Measurements from ENCODE around the gene TMEM74B.
A peak's percentile ranks its signal among the peaks of the same experiment; 100 is the strongest.

TMEM74B gene

GRCh38 chr20:1205802-1206201 lies 21.0 kb upstream of the TMEM74B start:
- DNase-seq (ENCODE audit: low spot score), result no peak

- no peak for DNase-seq (ENCODE audit: low spot score)
Observed at GRCh38 chr20:1204576-1204975, 19.8 kb upstream of the TMEM74B start.

DNA sequence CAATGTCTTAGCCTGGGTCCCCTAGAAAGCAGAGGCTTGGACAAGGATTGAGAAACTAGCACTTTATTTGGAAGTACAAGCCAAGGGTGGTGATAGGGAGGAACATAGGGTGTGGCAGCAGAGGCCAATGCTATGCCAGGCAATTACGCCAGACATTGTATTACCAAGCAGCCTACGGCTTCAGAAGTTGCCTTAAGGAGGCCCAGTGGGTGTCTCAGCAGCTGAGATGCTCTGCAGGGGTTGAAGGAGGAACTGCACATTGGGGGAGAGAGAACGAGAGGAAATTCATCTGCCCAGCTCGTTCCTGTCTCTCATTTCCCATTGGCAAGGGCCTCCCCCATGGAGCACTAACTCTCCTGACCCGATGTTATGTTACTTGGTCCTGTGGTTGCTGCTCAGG lies 19.3 kb upstream of the TMEM74B start:
- no peak for DNase-seq (ENCODE audit: low spot score)

GRCh38 chr20:1203630-1204029 lies 18.8 kb upstream of the TMEM74B start:
- DNase-seq (ENCODE audit: low spot score), result no peak

- DNase-seq (ENCODE audit: low spot score), result no peak
Observed at GRCh38 chr20:1202762-1203504, 18.2 kb upstream of the TMEM74B start, which contains the start of gene C20orf202. C20orf202 (plus strand) TSS chr20:1203454; CDS start chr20:1203586, 132 bp downstream.

- no peak for DNase-seq (ENCODE audit: low spot score)
Observed at GRCh38 chr20:1199964-1200363, 15.2 kb upstream of the TMEM74B start.

DNA sequence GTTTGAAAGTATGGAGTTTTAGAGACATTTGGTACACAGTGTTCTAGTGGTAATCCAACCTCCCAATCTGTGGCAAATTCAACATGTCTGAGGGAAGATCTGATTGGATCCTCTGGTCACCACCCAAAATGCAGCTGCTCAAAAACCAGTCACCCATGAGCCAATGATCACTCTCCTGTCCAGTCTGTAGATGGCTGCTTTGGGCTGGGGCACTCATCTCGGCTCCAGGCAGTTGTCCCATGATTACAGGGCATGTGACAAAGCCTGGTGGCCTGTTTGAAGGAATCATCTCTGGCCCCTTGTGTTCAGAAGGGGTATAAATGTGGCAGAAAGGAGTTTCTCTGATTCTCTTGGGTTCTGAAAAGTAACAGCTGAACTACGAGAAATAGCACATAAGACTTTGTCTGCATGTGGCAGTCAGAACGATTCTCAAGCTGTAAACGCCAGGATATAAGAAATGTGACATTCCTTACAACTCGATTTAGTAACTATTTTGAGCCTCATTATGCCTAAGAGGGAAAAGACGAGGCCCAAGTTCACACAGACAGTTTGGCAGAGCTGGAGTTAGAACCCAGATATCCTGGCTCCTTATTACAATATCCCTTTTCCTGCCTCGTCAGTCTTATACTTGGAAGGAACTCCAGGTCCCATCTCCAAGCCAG lies 14.6 kb upstream of the TMEM74B start:
- no peak for DNase-seq (ENCODE audit: low spot score)

GRCh38 chr20:1198751-1199150 lies 14.0 kb upstream of the TMEM74B start:
- no peak for DNase-seq (ENCODE audit: low spot score)

DNA sequence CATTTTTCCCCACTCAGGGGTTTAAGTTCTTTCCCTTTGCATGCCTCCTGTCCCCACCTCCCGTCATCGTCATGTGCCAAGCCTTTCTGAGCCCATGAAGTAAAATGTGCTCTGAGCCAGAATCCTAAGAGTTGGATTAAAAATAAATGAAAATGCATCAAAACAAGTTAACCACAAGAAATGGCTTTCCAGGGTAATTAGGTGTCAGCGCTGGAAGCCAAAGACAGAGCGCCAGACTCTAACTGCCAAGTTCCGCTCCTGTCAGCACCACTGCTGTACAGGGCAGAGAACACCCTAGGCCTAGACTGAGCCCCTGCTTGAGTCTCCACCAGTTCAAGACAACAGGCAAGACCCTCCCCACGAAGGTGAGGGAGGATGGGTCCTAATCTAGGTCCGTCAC lies 13.0 kb upstream of the TMEM74B start:
- DNase-seq (ENCODE audit: low spot score), result no peak

DNA sequence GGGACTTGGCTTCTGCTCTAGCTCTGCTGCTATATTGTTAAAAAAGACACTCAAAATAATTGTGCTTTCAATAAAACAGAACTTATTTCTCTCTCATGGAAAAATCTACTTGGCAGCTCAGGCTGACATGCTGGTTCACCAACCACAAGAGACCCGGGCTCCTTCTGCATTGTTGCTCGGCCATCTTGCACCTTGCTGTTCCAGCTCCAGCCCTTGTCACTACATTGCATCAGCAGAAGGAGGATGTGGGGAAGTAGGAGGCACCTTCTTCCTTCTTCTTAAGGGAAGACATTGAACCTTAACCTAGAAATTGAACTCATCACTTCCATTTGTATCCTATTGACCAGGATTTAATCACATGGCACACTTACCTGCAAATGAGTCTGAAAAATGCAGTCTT lies 11.9 kb upstream of the TMEM74B start:
- no peak for DNase-seq (ENCODE audit: low spot score)

DNA sequence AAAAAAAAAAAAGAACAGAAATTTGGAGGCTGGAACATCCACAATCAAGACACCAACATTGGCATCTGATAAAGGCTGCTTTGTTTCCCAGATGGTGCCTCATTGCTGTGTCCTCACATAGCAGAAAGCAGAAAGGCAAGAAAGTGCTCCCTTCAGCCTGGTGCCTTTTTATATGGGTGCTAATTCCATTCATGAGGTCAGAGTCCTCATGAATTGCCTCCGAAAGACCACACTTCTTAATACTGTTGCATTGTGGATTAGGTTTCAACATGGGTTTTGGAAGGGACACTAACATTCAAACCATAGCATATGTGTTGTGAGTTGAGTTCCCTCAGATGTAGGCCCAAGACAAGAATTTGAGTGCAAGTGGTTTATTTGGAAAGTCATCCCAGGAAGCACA lies 10.4 kb upstream of the TMEM74B start:
- no peak for DNase-seq (ENCODE audit: low spot score)

GRCh38 chr20:1191299-1191698 lies 6.5 kb upstream of the TMEM74B start:
- DNase-seq (ENCODE audit: low spot score), result no peak

- no peak for DNase-seq (ENCODE audit: low spot score)
Observed at GRCh38 chr20:1190847-1191246, 6.1 kb upstream of the TMEM74B start.

- no peak for DNase-seq (ENCODE audit: low spot score)
Observed at GRCh38 chr20:1189827-1190226, 5.0 kb upstream of the TMEM74B start.

DNA sequence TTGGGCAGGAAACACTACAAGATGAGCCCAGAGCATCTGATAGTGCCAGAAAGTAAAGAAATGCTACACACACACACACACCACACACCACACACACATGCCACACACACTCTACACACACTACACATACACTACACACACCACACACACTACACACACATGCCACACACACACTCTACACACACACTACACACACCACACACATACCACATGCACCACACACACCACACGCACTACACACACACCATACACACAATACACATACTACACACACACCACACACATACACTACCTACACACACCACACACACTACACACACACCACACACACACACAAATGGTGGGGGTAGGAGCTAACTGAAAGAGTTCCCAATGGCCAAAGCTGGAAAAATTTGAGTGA lies 3.6 kb upstream of the TMEM74B start:
- no peak for DNase-seq (ENCODE audit: low spot score)

DNA sequence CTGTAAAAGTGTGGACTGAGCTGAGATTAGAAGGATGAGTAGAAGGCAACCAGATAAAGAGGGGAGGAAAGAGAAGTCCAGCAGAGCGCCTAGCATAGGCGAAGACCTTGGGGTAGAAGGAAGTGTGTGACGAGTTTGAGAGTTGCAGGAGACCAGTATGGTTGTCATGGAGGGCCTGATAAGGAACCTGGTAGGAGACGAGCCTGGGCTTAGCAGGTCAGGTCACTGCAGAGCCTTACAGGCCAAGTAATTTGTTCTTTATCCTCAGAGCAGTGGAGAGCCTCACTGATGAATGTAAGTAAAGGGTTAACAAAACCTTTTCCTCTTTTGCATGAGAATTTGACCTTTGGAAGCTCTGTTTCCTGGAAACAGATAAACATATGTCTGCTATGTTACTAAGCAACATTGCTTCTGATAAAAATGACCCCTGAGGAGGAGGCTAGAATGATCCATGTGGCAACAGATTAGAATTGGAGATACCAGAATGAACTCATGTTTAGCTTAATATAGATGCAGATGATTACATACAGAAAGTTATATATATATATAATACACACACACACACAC lies 2.9 kb upstream of the TMEM74B start:
- no peak for DNase-seq (ENCODE audit: low spot score)

GRCh38 chr20:1186367-1186991 lies 1.7 kb upstream of the TMEM74B start:
- no peak for DNase-seq (ENCODE audit: low spot score)

DNA sequence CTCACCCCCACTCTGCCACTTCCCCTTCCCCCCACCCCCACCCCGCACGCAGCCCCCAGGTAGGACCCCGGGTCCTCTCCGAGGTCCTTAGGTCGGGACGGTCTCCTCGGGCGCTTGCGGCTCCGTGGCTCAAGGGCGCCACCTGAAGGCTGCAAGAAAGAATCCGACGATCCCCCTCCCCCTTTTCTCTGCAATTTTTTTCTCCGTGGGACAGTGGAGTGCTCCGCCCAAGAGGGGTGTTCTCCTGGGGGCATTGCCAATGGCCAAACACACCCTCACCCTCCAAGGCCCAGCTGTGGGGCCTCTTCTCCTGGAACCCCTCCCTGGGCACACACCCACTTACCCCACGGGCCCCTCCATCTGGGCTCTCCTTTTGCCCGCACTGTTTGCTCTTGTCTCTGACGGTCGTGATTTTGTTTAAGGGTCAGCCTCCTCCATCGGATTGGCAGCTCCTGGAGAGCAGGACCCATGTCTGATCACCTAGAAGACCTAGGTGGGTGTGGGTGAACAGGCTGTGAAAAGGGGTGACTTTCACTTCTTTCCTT lies 1.1 kb upstream of the TMEM74B start:
- peak; percentile 8 for DNase-seq (ENCODE audit: low spot score)

- DNase-seq (ENCODE audit: low spot score), result no peak
Observed at GRCh38 chr20:1185316-1185741, 548 bp upstream of the TMEM74B start.

- no peak for DNase-seq (ENCODE audit: low spot score)
Observed at GRCh38 chr20:1184260-1184637, 532 bp downstream of the TMEM74B start.

- no peak for DNase-seq (ENCODE audit: low spot score)
Observed at GRCh38 chr20:1183153-1183552, 1.6 kb downstream of the TMEM74B start.

DNA sequence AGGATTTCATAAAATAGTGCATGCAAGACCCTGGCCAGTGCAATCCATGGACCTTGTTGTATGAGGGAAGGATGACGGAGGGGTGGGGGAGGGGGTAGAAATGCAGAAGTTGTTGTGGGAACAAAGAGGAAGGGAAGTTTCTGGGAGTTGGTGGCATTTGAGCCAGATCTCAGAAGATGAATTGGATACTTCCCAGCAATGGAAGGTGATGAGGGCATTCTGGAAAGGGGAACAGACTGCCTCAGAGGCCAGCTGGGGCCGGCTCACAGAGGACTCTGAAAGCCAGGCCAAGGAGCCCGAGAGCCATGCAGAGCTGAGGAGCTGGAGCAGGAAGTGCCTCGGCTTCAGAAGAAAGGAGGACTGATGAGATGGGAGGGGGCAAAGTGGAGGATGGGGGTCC lies 2.7 kb downstream of the TMEM74B start:
- no peak for DNase-seq (ENCODE audit: low spot score)

DNA sequence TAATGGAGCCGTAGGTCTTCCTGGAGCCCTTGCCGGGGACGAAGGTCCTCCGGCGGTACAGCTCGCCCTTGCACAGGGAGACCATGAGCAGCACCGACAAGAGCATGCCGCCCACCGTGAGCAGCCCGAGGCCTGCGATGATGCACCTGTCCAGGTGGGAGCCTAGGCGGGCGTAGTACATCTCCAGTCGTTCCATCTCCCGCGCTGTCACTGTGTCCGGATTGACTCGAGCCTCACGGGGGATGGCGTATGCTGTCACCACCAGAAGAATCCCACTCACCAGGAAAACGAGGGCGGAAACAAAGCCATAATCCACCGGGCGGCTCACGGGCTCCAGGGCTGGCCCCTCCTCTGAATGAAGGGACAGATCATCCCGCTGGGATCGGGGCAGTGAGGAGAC lies 3.8 kb downstream of the TMEM74B start:
- DNase-seq (ENCODE audit: low spot score), result no peak

All from CD4-positive, alpha-beta T cell treated with Interleukin-15 for 4 hours (primary cell).